ENCODE data around the gene PTPRG.

DNA sequence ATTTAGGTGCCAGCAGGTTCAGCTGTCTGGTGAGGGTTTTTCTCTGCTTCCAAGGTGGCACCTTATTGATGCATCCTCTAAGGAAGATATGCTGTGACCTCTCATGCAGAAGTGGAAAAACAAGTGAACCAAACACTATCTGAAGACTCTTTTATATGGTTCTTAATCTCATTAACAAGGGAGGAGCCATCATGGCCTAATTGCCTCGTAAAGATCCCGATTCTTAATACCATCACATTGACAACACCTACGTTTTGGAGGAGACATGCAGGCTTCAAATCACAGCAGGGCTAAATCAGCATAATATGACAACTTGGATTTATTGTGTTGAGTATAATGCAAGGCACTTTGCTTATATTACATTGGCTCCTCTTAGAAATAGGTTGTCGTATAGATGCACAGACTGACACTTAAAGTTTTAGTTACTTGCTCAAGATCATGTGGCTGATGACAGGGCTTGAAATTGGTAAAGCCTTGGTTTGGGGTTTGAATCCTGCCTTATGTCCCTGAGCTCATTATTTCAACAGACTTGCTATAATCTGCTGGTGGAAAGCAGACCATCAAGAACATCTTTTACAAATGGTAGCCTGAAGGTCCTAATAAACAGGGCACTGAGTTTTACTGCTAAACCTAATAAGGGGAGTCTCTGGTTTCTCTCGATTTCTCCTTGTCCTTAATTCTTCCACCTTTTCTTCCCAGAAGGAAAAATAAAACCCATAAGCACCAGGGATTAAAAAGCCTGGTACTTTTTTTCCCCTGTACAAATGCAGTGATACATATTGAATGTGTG, 88.2 kb downstream of the PTPRG start:
- TF ChIP-seq, protein P1, sequence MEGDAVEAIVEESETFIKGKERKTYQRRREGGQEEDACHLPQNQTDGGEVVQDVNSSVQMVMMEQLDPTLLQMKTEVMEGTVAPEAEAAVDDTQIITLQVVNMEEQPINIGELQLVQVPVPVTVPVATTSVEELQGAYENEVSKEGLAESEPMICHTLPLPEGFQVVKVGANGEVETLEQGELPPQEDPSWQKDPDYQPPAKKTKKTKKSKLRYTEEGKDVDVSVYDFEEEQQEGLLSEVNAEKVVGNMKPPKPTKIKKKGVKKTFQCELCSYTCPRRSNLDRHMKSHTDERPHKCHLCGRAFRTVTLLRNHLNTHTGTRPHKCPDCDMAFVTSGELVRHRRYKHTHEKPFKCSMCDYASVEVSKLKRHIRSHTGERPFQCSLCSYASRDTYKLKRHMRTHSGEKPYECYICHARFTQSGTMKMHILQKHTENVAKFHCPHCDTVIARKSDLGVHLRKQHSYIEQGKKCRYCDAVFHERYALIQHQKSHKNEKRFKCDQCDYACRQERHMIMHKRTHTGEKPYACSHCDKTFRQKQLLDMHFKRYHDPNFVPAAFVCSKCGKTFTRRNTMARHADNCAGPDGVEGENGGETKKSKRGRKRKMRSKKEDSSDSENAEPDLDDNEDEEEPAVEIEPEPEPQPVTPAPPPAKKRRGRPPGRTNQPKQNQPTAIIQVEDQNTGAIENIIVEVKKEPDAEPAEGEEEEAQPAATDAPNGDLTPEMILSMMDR (IDR thresholded peaks at IDR 0.05) = no peak
- TF ChIP-seq POLR2A (IDR thresholded peaks at IDR 0.05) = no peak
